GM19463 (cell line): ENCODE measurements around the gene ARMS2.

Experiments used
- ATAC-seq: cut with Tn5 transposase; IDR thresholded peaks from one replicate; pipeline ENCODE4 v1.9.1; 2021; ENCODE audit warnings: mild to moderate bottlenecking, moderate library complexity; ENCODE audit not compliant: unreplicated experiment

The ARMS2 gene

DNA sequence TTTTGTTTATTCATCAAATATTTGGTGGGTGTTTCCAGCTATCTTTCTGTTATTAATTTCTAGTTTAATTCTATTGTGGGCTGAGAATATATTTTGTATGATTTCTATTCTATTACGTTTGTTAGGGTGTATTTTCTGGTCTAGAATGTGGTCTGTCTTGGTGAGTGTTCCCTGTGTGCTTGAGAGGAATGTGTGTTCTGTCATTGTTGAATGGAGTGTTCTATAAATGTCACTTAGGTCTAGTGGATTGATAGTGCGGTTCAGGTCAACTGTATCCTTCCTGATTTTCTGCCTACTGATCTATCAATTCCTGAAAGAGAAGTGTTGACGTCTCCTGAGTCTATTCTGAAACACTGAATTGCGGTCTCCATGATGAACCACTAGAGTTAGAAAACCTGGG is 15.4 kb downstream of the ARMS2 start:
- ATAC-seq = no peak

DNA sequence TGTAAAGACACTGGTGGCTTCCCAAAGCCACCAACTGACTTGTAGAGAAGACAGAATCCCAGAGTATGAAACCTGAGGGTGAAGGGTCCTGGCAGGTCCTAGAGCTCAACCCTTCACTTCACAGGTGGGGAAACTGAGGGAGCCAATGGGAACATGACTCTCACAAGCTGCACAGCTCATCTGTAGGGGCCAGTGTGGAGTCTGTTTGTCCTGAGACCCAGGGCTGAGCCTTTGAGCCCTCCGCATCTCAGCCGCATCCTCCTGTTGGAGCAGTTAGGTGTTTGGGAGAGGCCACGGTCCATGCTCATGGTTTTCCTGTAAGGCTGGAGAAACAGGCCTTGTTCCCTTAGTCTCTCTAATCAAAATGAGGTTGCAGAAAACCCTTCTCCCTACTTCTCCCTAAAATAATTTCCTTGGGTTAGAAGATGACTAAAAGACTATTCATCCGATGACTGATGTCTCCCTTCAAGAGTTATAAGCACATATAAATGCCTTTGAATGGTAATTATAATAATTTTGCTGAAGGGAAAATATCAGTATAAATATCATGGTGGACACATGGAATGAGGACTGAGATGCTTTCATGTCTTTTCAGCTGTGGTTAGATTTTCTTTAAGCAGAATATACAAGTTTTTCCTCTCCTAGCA is 17.2 kb downstream of the ARMS2 start:
- ATAC-seq = no peak

DNA sequence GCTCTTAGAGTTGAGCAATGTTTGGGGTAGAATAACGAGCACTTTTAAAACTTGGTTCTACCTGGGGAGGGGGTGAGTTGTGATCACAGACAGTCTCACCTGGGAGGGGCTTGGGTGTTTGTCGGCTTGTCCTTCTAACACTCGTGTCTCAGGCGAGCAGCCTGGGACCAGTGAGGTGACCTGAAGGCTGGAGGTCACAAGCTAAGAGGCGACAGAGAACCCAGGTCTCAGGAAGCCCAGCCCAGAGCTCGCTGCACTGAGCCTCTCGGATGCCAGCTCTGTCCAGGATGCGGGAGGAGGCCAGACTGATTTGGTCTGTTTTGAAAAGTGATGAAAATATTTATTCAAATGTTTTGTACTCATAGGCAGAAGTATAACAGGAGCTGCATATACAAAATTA is 18.7 kb downstream of the ARMS2 start:
- ATAC-seq = no peak

DNA sequence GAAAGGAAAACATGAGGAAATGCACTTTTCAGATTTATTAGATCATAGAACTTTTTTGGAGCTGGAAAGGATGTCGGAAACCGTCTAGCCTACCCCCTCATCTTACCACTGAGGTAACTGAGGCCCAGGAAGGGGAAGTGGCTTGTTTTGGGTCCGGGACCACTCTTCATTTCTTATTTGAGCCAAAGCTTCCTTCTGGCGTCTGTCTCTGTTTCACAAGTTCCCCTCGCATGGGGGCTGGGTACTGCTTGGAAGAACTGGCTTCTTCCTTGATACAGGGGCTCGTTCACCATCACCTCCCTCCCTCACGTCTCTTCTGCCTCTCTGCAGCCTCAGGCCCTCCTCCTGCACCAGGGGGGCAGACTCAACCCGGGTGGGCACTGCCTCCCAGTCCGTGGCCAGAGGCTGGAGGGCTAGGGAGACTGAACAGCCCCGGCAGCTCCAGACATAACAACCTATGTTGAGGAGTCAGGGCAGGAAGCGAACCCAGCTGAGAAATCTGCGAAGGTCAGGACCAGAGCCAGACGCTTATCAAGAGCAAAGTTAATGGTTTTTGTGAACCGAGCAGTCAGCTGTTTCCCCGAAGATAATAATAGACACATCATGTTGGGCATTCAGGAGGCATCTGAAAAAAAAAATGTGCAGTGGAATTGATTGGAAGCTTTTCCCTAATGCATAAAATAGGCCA is 19.8 kb downstream of the ARMS2 start:
- ATAC-seq = no peak

DNA sequence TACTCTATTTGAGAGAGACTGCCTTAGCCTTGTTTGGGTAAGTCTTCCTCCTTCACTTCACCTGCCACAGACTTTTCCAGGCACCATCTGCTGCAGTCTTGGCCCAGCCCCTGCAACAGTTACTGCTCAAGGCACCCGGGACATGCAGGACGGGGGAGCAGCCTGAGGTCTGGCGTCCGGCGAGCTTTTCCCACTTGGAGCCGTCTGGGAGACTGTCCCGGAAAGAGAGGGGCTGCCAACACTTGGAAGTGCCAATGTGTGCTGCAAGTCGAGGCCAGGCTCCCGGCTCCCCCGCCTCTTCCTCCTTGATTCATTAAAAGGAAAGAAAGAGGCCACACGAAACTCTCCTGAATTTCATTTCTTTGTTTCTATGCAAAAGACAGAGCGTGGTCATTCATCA is 20.6 kb downstream of the ARMS2 start:
- ATAC-seq = no peak

DNA sequence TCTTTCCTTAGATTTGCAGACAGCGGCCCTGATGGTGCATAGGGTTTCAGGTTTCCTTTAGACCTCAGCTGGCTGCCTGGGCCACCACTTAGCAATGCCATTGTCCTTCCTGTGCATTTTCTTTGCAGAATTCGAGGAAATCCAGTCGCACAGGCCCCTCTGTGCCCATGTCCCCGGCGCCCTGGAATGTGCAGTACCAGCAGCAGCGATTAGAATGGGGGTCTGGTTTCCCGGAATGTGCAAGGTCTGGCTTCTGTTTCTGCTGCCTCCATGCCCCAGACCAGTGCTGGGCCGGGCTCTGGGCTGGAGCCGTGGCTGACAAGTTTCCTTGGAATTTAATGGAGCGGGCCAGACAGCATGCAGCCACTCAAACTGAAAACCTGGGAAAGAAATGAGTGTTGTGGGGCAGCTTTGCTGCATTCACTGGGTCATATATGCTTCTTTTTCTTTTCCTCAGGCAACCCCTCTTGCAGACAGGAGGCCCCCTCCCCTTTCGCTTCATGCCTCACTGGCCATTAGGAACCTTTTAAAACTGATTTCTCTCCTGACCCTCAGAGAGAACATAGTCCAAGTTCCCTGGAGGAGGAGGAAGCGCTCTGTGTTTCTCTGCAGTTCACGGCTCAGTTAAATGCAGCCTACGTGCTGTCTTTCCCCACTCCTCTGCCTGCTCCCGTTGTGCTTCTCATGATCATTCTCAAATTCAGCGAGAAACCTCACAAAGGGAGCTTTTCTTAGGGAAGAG is 21.3 kb downstream of the ARMS2 start:
- no peak for ATAC-seq

DNA sequence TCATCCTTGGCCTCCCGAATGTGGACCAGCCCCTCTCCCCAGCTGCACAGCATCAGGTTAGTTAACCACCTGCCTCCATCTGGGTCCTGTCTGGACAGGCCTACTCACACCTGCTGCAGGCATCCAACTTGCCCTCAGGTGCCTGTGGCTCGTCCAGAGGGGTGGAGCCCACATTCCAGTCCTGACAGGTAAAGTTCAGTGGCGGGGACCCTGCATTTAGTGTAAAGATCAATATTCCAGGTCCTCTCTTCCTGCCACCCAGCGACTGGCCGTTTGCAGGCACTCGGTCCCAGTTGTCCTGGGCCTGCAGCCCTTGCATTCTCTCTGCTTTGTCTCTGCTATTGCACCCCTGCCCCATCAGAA is 21.9 kb downstream of the ARMS2 start:
- no peak for ATAC-seq

DNA sequence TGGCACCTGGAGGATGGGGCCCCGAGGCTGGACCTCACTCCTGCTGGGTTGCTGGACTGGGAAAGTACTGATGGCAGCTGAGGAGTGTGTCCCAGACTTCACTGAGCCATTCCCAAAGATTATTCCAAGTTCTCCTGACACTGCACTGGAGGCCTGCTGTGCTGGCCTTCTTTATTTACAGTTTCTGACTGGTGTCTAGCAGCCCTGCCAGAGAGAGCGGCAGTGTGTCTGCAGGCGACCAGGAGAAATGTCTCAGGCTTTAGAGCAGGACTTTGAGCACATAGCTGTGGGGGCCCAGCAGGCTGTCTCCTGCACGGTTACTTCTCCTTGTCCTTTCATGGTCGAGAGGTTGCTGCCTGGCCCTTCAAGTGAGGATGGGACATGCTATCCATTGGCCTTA is 23.0 kb downstream of the ARMS2 start:
- no peak for ATAC-seq

DNA sequence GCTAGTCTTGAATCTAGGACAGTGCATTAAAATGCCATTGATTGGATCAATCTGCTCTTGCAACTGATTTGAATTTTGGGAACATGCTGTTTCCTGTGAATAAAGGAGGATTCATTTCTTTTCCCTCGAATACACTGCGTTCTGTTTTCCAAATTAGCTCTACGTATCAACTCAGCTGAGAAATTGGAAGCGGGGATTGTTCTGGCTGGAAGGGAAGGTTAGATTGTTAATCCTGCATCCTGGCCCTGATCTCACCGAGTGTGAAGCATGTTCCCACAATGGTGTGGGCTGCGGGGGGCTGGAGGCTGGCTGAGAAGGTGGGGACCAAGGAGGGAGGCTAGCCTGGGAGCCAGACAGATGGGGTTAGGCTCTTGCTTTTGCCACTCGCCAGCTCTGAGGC is 24.5 kb downstream of the ARMS2 start:
- ATAC-seq = no peak

DNA sequence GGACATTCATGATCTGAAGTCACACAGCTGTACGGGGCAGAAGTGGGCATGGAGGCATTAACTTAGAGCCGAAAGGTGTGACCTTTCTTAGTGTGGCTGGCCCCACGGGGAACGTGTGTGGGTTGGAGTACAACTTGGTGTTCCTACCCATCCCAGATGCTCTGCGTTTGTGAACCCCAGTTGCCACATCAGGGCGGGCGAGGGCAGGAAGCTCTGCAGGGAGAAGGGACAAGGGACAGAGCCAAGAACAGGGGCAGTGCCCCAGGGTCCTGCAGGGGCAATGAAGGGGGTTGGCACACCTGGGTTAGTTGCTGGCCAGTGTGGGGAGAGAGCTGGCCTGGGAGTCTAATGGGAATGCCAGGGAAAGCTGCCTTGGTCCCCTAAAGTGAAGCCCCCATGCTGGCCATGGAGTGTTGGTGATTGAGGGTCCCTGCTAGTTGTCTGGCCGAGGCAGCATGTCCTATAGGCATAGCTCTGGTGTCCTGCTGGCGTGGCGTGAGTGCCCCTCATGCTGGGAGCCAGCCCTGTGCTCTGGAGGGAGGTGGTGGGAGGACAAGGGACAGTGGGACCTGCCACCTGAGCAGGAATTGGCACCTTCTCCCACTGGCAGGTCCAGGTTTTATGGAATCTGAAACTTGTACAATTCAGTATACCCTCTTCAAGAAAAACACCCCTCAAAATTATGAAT is 25.8 kb downstream of the ARMS2 start:
- no peak for ATAC-seq

DNA sequence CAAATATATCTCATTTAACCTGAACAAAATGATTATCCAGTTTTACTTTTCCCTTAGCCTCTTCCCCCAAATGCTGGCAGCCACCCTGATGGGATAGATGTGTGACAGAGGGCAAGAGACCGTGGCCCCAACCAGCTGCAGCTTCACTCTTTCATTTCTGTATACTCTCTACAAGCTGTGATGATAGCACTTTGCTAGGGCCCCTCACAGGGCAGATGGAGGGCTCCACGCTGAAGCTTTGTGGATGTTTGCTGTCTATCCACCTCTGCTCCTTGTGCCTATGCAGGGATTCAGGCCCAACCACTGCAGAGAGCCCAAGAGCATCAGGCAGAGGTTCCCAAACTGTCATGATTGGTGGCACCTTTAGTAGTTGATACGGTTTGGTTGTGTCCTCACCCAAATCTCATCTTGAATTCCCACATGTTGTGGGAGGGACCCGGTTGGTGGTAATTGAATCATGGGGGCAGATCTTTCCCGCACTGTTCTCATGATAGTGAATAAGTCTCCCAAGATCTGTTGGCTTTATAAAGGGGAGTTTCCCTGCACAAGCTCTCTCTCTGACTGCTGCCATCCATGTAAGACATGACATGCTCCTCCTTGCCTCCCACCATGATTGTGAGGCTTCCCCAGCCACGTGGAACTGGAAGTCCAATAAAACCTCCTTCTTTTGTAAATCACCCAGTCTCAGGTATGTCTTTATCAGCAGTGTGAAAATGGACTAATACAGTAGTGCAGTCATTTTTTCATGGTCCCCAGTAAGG is 27.0 kb downstream of the ARMS2 start:
- ATAC-seq = no peak

DNA sequence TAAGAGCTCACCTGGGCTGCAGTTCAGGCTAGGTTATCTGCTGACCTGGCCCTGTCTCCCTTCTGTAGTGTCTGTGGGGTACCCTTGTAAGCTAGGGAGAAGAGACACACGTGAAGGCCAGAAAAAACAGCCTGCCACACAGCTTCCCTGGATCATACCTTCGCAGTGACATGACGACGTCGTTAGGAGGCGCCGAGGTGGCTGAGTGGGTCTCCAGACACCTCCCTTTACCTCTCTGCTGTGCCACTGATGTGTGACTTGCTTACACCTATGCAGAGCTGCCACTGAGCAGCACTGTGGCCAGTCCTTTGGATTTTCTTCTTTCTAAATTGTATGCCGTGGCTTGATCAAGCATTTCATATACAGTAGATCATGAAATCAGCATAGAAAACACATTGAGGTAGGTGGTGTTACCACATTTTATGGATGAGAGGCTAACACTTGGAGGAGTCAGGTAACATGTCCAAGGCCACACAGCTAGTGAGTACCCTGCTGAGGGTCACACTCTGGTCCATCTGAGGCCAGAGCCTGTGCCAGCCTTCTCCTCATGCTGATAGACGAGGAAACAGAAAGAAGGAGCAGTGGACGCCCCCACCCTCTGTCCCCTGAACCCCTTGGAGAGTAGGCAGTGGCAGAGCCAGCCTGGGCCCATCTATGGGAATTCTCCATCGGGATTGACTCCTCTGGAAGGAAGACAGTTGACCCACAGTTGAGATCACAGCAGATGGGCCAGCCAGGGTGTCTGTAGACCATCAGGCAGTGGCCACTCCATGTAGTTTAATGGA is 30.0 kb downstream of the ARMS2 start:
- no peak for ATAC-seq

DNA sequence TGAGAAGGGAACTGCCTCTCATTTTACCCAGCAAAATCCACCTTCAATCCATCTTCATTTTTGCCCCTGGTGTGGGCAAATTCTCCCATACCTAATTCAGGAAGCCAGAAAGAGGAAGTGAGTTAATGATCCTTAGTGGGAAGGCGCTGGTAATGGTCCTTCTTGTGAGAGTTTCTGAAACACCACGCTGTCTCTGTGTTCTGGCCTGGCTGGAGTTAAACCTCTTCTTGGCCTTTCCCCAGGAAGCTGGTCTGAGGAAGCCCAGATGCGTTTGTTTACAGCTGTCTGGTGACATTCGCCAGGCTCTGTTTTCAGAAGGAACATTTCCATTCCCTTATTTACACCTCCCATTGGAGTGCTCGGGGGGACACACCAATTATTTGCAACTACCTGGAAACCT is 31.2 kb downstream of the ARMS2 start:
- no peak for ATAC-seq

DNA sequence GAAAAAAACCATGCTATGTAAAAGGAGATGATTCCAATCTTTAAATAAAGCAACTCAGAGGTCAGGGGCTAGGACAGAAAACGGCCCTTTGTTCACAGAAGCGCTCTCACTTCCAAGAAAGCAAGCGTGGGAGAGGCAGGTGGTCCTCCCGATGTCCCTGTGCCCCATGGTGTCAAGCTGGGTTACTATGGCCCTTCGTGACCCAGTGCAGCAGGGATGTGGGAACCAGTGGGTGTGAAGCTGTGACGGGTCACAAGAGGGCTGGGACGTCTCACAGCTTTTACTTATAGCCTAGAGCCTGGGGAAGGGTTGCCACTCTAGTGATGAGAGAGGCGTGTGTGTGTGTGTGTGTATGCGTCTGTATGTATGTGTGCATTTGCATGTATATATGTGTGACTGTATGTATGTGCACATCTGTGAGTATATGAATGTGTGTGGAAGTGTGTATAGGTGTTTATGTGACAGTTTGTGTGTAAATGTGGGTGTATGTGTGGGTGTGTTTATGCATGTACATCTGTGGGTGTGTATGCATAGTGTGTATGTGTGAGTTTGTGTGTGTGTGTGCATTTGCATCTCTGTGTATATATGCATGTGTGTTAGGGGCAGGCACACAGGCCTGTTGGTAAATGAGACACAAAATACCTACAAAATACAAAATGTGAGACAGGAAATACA is 32.1 kb downstream of the ARMS2 start:
- no peak for ATAC-seq

DNA sequence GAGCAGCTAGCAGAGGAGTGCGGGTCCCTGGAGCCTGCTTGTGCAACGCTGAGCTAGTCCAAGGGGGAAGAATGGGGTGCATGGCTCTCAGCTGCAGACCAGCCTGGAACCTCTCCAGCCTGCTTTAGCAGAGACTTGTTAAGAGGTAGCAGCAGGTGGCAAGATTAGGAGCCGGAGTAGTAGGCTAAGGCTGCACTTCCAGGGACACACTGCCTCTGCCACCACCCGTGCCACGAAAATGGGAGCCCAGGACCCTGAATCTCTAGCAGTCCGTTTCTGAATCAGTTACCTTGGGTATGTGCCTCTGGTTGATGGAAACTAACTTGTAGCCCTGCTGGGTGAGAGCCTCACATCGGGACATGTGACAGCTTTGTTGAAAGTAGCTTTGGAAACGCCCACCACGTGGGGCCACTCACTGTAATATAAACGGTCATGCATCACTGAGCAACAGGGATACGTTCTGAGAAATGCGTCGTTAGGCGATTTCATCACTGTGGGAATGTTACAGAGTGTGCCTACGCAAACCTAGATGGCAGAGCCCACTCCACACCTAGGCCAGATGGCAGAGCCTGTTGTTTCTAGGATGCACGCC is 32.8 kb downstream of the ARMS2 start:
- no peak for ATAC-seq

DNA sequence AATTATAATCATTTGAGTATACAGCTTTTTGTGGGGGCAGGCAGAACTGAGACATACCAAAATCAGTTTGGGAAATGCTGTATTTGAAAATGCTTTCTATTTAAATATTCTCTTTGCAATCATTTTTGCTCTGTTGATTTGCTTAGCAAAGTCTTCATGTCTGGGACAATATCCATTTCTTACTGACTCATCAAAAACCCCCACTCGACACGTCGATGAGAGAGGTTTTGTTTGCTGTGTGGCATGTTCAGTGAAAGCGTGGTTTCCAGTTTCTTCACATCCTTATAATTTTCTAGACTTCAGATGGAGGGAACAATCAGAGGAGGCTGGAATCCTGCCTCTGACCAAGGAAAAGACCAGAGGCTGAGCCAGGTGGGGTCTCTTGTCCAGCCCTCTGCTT is 35.8 kb downstream of the ARMS2 start:
- no peak for ATAC-seq

DNA sequence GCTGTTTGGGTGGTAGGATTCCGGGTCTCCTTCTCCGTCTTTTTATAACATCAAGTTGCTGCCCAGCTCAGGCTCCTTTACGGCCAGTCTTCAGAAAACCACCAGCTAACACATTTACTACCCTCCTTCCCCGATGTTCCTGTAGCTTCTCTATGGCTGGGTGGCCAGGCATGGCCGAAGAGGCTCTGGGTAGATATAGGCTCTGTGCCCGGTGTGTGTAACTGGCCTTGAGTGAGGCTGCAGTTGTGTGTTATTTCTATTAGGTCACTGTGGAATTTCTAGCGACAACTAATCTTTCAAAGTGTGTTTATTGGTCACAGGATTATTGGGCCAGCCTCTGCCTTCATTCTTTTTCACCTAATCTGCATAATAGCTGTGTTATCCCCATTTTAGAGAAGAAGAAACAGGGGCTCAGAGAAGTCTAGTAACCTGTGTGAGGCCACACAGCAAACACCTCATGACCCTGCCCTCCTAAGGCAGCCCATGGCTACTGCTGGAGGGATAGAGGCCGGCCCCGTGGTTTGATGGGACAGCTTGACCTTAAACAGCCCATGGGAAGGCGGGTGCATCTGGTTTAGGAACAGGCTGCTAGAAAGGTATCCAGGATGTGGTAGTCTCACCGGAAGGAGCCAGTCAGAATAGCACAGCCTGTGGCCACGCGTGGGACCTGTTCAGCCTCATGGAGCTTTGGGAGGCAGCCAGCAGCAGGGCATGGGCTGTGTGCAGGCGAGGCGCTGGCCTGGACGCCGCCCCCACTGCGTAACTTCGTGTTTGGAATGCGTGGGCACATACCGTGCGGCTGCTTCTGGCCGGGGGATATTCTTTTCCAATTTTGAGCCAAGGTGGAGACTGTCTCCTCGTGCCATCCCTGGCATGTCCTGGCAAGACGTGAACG is 36.6 kb downstream of the ARMS2 start:
- ATAC-seq = no peak

DNA sequence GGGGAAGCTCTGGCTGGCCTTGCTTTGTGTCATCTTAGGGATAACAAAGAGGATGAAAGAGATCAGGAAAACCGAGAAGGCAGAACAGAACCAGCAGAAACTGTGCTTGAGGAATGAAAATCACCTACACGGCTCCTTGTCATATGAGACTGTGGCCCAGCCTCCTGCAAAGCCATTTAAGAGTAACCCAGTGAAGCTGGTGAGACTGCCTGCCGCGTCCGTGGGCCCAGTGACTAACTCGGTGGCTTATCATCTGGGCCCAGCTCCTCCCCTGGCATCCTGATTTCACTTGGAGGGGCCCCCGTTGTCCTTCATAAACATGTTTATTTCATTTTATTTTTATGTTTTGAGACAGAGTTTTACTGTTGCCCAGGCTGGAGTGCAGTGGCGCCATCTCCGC is 37.6 kb downstream of the ARMS2 start:
- no peak for ATAC-seq
